GM19099 (cell line): ENCODE measurements around the gene ENOX1.

Experiments used
- POLR2A ChIP-seq: IDR thresholded peaks from 3 replicates; pipeline ENCODE4 v1.6.1; 2011; ENCODE audit warnings: low read depth; ENCODE audit not compliant: insufficient read length; ENCODE audit errors: extremely low read depth

The ENOX1 gene

DNA sequence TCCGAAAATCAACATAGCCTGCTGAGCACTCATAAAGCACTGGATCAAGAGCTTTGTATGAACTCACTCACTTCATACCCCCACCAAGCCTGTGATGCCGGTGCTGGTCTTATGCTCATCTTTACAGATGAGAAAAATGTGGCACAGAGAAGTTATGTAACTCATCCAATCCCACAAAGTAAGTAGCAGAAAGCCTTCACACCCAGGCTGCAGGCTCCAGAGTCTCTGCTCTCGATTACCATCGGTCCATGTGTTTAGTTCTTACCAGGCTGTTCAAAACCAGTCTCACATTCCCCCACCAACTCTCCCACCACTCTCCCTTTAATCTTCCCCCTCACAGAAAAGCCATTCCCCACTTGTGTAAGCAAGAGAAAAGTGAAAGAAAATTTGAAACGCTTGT lies 487.4 kb downstream of the ENOX1 start:
- no peak for TF ChIP-seq POLR2A

DNA sequence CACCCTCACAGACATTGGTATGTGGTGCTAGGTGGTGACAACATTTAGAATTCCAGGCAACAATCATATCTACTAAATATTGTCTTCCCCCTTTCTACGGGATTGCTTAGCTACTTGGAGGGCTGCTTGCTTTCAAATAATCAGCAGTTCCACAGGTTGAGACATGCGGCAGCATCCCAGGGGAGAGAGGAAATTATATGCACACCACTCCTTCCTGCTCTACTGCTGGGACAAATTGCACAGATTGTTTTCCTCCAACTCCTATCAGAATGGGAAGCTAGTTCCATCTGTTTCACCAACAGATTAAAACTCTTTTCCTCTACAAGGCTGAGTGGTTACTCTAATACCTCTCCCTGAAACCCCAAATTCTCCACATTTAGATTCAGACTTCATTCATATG lies 488.0 kb downstream of the ENOX1 start:
- no peak for TF ChIP-seq POLR2A

DNA sequence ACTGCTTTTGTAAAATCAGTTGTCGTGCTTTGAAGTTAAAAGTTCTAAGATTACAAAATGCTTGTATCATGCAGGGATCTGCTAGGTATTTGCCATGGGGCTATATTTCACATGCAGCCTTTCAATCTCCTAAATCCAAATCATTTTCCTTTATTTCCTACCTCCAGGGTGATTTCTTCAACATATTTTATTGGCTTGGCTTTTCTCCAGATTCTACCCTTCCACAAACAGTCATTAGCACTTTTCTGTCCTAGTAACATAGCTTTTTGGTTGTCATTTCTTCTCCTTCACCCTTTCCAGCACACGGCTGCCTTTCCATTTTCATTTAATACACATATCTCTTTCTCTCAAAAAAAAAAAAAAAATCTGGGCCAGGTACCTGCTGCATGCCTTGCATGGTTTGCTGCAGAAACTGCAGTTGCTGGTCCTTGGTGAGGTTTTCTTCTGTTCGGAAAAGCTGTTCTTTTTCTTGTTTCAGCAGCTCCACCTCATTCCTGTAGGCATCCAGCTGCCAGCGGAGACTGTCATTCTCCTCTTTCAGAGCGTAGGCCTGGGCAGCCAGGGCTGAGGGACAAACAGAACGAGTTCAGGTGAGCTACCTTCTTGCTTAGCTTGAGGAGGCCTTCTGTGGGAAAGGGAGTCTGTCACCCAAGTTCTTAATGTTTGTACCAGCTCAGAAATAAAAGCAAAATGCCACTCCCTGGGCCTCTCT lies 488.6 kb downstream of the ENOX1 start:
- no peak for TF ChIP-seq POLR2A

DNA sequence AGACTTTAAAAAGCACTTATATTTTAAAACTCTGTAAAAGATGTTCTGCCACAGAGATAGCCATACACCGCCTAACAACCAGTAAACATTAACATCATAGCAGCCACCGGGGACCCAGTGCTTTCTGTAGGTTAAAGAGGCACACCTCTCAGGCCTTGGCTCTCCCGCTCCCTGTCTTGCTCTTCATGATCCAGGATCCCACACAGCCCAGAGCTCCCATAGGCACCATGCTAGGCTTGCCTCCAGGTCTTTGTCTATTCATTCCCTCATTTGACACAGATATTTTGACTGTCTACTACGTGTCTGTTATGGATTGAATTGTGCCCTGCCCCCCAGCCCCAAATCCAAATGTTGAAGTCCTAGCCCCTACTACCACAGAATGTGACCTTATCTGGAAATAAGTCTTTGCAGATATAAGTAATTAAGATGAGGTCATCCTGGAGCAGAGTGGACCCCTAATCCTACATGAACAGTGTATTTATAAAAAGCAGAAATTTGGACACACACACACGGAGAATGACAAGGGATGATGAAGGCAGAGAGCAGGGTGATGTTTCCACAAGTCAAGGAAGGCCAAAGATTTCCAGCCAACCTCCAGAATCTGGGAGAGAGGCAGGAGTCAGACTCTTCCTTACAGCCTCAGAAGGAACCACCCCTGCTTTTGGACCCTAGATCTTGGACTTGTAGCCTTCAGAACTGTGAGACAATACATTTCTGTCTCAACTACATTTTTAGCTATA lies 490.8 kb downstream of the ENOX1 start:
- TF ChIP-seq POLR2A = no peak

DNA sequence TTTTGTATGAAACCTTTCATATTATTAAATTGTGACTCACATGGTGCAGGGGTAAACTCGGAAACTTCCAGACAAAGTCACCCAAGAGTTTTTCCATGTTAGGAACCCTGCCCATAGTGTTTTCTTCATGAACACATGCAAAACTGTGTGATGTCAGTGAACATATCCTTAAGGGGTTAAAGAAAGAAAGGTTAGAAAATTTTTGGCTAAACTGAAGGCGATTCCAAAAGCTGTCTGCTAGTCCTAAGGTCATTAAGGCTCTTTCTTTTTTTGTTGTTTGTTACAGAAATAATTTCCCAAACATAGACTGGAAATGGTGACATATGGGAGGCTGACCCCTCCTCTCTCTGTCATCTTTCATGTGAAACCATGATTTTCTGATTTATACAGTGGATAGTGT lies 491.5 kb downstream of the ENOX1 start:
- TF ChIP-seq POLR2A = no peak

DNA sequence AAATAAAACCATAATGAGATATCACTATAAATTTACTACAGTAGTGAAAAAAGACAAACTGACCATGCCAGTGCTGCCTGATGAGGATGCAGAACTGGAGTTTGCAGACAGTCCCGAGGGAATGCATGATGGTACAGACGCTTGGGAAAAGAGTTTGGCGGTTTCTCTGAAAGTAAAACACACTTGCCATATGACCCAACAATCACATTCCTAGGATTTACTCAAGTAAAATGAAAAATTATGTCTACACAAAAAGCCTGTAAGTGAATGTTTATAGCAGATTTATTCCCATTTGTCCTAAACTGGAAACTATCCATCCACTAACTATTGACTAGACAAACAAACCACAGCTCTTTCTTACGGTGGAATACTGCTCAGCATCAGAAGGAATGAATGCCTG lies 492.4 kb downstream of the ENOX1 start:
- no peak for TF ChIP-seq POLR2A

DNA sequence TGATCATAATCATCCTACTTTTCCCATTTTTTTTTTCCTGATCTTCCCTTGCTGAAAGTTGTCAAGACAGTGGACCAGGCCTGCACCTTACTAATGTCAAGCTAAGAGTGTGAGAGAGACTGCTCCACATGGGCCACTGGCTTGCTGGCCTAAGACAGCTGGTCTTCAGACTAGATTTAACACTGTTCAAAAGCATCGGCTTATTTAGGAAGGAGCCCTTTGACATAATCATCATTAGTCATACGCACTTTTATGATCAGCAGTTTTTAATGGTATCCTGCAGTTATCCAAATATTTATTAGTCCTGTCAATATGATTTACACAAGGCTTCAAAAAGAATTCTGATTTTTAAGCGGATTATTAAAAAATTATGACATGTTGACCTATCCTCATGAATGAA lies 492.8 kb downstream of the ENOX1 start:
- TF ChIP-seq POLR2A = no peak

DNA sequence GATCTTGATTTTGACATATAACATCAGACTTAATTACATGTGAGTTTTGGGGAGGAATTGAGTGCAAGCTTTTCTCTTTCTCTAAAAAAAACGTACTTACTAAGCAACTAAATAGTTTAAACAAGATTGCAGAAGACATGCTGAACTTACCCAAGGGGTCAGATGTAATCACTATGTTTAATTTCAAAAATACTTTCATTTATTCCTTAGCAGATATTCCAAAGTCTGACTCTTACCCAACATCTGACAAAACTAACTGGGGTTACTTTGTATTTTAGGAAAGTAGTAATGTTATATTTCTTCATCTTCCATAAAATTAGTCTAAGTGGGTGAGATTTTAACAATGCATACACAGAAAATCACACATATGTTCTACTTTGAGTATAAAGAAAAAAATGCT lies 493.2 kb downstream of the ENOX1 start:
- no peak for TF ChIP-seq POLR2A

DNA sequence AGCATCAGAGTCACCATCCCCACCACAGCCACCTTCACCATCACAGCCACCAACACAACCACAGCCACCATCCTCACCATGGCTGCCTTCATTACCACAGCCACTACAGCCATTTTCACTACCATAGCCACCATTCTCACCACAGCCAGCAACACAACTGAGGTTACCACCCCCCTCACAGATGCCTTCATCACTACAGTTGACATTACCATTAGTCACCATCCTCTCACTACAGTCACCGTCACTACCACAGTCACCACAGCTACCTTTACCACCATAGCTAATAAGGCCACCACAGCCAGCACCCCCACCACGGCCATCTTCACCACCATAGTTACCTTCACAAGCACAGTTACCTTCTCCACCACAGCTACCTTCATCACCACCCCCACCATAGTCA lies 493.8 kb downstream of the ENOX1 start:
- no peak for TF ChIP-seq POLR2A

DNA sequence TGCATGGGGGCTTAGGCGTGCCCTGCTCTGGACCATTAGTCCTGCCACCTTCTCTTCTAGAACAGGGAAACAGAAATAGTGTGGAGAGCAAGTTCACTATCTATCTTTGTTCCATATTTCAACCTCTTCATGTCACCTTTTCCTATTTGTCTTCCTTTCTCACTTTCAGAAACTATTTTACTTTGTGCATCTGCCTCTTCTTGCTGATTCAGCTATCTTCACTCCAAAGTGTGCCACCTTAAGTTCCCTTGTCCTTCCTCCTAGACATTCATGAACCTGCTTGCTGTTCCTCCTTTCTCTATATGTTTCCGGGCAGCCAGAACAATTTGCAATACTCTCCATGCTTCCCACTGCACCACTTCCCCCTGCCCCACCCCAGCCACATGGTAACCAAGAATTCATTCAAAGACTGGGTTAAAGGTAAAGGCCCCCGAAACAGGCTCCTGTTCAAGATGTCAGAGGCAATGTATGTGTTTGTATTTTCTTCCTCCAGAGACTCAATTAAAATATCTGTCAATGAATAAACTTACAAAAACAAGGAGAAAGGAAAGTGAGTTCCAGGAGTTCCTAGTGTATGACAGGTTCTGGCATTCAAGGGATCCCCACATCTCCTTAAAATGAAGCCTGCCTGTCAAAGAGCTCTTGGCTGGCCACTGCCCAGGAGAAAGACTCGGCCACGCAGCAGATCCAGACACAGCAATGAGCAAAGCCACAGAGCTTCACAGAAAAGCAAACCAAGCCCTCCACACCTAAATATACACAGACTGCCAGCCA lies 495.3 kb downstream of the ENOX1 start:
- no peak for TF ChIP-seq POLR2A

DNA sequence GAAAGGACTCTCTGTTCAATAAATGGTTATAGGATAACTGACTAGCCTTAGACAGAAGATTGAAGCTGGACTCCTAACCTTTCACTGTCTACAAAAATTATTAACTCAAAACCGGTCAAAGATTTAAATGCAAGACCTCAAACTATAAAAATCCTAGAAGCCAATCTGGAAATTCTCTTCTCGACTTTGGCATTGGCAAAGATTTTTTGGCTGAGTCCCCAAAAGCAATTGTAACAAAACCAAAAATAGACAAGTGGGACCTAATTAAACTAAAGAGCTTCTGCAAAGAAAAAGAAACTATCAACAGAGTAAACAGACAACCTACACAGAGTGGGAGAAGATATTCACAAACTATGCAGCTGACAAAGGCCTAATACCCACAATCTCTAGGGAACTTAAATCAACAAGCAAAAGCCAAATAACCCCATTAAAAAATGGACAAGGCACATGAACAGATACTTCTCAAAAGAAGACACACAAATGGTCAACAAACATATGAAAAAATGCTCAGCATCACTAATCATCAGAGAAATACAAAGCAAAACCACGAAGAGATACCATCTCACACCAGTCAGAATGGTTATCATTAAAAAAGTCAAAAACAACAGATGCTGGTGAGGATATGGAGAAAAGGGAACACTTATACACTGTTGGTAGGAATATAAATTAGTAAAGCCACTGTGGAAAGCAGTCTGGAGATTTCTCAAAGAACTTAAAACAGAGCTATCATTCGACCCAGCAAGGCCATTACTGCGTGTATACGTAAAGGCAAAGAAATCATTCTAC lies 497.1 kb downstream of the ENOX1 start:
- no peak for TF ChIP-seq POLR2A

DNA sequence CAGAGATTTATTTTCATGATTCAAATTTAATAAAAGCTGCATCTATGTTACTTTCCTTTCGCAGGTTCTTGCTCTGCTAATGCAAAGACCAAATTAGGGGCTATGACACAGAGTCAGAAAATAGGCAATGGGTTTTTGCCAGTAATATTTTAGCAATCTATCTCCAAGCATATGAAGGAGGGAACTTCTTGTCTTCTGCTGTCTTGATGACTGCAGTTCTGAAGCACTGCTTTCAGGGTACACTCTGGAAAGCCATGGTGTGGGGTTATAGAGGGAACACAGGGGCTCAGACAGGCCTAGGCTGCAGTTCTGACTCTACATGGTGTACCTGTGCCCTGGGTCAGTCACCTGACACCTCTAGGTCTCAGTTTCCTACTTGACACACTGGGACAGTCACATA lies 500.0 kb downstream of the ENOX1 start:
- no peak for TF ChIP-seq POLR2A

DNA sequence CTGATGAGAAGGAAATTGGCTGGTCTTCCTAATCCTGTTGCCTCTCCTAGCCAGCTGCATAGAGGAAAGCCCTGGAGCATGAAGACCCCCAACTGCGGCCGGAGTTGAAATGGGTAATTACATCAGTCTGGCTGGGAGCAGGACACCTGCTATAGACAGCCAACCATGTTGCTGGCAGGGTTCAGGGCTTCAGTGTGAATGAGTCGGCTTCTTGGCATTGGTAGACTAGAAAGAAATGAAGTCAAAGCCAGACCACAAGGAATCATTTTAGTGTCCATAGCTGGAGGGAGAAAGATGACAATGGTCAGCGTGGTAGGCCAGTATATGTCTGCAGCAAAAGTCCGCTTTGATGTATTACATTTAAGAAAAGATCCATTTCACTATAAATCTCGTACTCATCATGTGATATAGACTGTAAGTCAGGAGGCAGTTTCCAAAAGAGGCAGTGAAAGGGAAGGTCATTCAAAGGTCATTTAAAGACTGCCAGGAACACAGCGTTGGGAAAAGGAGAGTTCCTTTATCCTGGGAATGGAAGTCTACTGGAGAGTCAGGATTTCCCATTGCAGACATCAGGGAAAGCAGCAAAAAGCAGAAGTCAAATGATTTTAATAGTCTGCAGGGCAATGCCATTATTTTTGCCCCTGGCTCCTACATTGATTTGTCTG lies 500.7 kb downstream of the ENOX1 start:
- no peak for TF ChIP-seq POLR2A

DNA sequence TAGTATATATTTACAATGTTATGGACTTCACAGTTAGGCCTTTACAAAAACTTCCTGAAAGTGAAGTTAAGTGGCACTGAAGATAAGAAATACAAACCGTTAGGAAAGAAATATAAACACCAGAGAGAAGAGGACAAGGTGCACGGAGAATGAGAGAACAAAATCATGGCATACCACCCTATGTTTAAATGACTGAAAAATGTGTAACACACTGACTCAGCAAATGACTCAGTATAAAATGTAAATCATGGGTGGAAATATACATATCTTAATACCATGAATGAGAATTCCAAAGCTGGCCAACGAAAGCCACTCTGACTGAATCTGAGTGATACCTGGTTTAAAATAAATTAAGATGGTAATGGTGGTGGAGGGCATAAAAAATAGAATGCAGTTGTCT lies 502.6 kb downstream of the ENOX1 start:
- TF ChIP-seq POLR2A = no peak
